Loucy (cell line): ENCODE data around the gene GABRG3.

Experiments used
- H2AFZ ChIP-seq: fragments of 200-600 bp; sonication (generic); 2 replicates; pipeline ENCODE4 v1.6.0; 2016; ENCODE audit warnings: antibody characterized with exemption, mild to moderate bottlenecking, low read length, moderate library complexity
- H3F3A ChIP-seq: fragments of 200-600 bp; 2 replicates; pipeline ENCODE4 v1.6.0; 2016; ENCODE audit warnings: antibody characterized with exemption, low read depth, mild to moderate bottlenecking
- H3K27me3 ChIP-seq: fragments of 200-600 bp; sonication (generic); 2 replicates; pipeline ENCODE4 v1.6.1; 2014; ENCODE audit warnings: low read length, mild to moderate bottlenecking; ENCODE audit not compliant: insufficient read depth, poor library complexity, severe bottlenecking
- H3K36me3 ChIP-seq: fragments of 200-600 bp; sonication (generic); 2 replicates; pipeline ENCODE4 v1.6.1; 2016; ENCODE audit warnings: low read length; ENCODE audit not compliant: insufficient read depth
- H3K4me1 ChIP-seq: fragments of 200-600 bp; sonication (generic); 2 replicates; pipeline ENCODE4 v1.5.1; 2014; ENCODE audit warnings: low read length, mild to moderate bottlenecking; ENCODE audit not compliant: insufficient read depth, poor library complexity, severe bottlenecking
- H3K4me2 ChIP-seq: fragments of 200-600 bp; sonication (generic); 2 replicates; pipeline ENCODE4 v1.6.0; 2014; ENCODE audit warnings: antibody characterized with exemption, low read length, low read depth, mild to moderate bottlenecking; ENCODE audit not compliant: poor library complexity, severe bottlenecking
- H3K4me3 ChIP-seq: fragments of 200-600 bp; sonication (generic); 2 replicates; pipeline ENCODE4 v1.5.1; 2014; ENCODE audit warnings: low read length, mild to moderate bottlenecking, mixed read lengths; ENCODE audit not compliant: poor library complexity, severe bottlenecking
- H3K79me2 ChIP-seq: fragments of 200-600 bp; sonication (generic); 2 replicates; pipeline ENCODE4 v1.6.1; 2014; ENCODE audit warnings: low read length; ENCODE audit not compliant: insufficient read depth
- H3K9ac ChIP-seq: fragments of 200-600 bp; sonication (generic); 2 replicates; pipeline ENCODE4 v1.6.0; 2014; ENCODE audit warnings: mild to moderate bottlenecking, low read depth, low read length, moderate library complexity; ENCODE audit not compliant: poor library complexity, severe bottlenecking
- H3K9me2 ChIP-seq: fragments of 200-600 bp; sonication (generic); replicated peaks from 2 replicates; pipeline ENCODE4 v1.6.1; 2016; ENCODE audit warnings: low read depth, low read length, mixed read lengths
- H3K9me3 ChIP-seq: fragments of 200-600 bp; sonication (generic); 2 replicates; pipeline ENCODE4 v1.6.1; 2014; ENCODE audit warnings: mild to moderate bottlenecking, antibody characterized with exemption, low read length, low read depth; ENCODE audit not compliant: insufficient read depth
- H4K20me1 ChIP-seq: fragments of 200-600 bp; sonication (generic); 2 replicates; pipeline ENCODE4 v1.6.0; 2014; ENCODE audit warnings: antibody characterized with exemption, low read length, mild to moderate bottlenecking; ENCODE audit not compliant: insufficient read depth, poor library complexity, severe bottlenecking
- CTCF ChIP-seq: fragments of 200-600 bp; sonication (generic); conservative IDR thresholded peaks from 2 replicates; pipeline ENCODE4 v1.5.1; 2014; ENCODE audit warnings: mild to moderate bottlenecking, antibody characterized with exemption, low read length
- EZH2phosphoT487 ChIP-seq: fragments of 200-600 bp; IDR thresholded peaks from 2 replicates; pipeline ENCODE4 v1.6.1; 2018; ENCODE audit warnings: antibody characterized with exemption, mild to moderate bottlenecking, moderate library complexity, borderline replicate concordance

Gene GABRG3

GRCh38 chr15:27232876-27233275 lies 261.9 kb downstream of the GABRG3 start:
- Histone ChIP-seq H3K27me3 (no peaks in the 10 kb centered on the region), H3K9me3 (no peaks in the 10 kb centered on the region; the same call in 1 of the 2 replicates), H3K4me3 (no peak overlapping the region), H3K9ac (no peak overlapping the region), H3F3A (no peaks in the 10 kb centered on the region), H3K79me2 (no peaks in the 10 kb centered on the region), H4K20me1 (no peaks in the 10 kb centered on the region), H3K4me2 (no peak overlapping the region), H3K36me3 (no peaks in the 10 kb centered on the region), H3K9me2 (no peaks in the 10 kb centered on the region), H2AFZ (no peak overlapping the region), H3K4me1 (no peaks in the 10 kb centered on the region)
- TF ChIP-seq CTCF, result no peak
- no peak for TF ChIP-seq EZH2phosphoT487

- no peaks in the 10 kb centered on the region for H3K79me2 ChIP-seq
- no peak overlapping the region for H3K4me2 ChIP-seq
- no peak overlapping the region for H3K4me3 ChIP-seq
- no peaks in the 10 kb centered on the region for H3K4me1 ChIP-seq
- H4K20me1 ChIP-seq, result no peaks in the 10 kb centered on the region
- no peaks in the 10 kb centered on the region for H3F3A ChIP-seq
- no peaks in the 10 kb centered on the region for H3K36me3 ChIP-seq
- H3K9ac ChIP-seq, result no peak overlapping the region
- TF ChIP-seq CTCF (no peak), EZH2phosphoT487 (no peak)
- H3K27me3 ChIP-seq, result no peaks in the 10 kb centered on the region
- H3K9me2 ChIP-seq, result no peaks in the 10 kb centered on the region
- no peaks in the 10 kb centered on the region; the same call in 1 of the 2 replicates for H3K9me3 ChIP-seq
- H2AFZ ChIP-seq, result no peak overlapping the region
These were observed 263.6 kb downstream of the GABRG3 start for GRCh38 chr15:27234593-27234992.

GRCh38 chr15:27235161-27235560 lies 264.2 kb downstream of the GABRG3 start:
- H3K27me3 ChIP-seq, result no peaks in the 10 kb centered on the region
- H2AFZ ChIP-seq, result no peak overlapping the region
- H4K20me1 ChIP-seq, result no peaks in the 10 kb centered on the region
- H3K4me1 ChIP-seq, result no peaks in the 10 kb centered on the region
- no peaks in the 10 kb centered on the region for H3K9me2 ChIP-seq
- H3F3A ChIP-seq, result no peaks in the 10 kb centered on the region
- no peaks in the 10 kb centered on the region; the same call in 1 of the 2 replicates for H3K9me3 ChIP-seq
- no peaks in the 10 kb centered on the region for H3K36me3 ChIP-seq
- no peak overlapping the region for H3K4me3 ChIP-seq
- no peak overlapping the region for H3K4me2 ChIP-seq
- H3K79me2 ChIP-seq, result no peaks in the 10 kb centered on the region
- no peak overlapping the region for H3K9ac ChIP-seq
- TF ChIP-seq CTCF, result no peak
- no peak for TF ChIP-seq EZH2phosphoT487
